Measurements from ENCODE around the gene DENND5B. TPM values are rescaled to one million over a fixed set of nuclear protein-coding genes. Genes with fewer than 3 reads are reported as not detected.

DENND5B gene
- total RNA-seq, 4 donors from 2014 or later = 4.6 to 6.4 (median 5.4) TPM

- intact Hi-C loops (cut with DNase I; ENCODE audit: low total_unique reads) = no loop called here
- 60 to 61% methylated on average over 10 of the region's 10 CpGs for WGBS, 2 donors
- DNase-seq (ENCODE audit: low spot score in 2 of 2) = no peak
- TF ChIP-seq POLR2A (IDR thresholded peaks at IDR 0.05) (no peak), CTCF (IDR thresholded peaks at IDR 0.05) (no peak)
- H3K4me3 ChIP-seq (ENCODE audit: low read depth, poor library complexity, severe bottlenecking) = no peak overlapping the region
These were observed 220.2 kb downstream of the DENND5B start for GRCh38 chr12:31370531-31371255.

- intact Hi-C loops (cut with DNase I; ENCODE audit: low total_unique reads) = no loop called here
- 22 to 23% methylated on average over 21 of the region's 21 CpGs for WGBS, 2 donors
- peak in 1 of 2 donors; percentile 31 for DNase-seq (ENCODE audit: low spot score in 2 of 2)
- H3K4me3 ChIP-seq (ENCODE audit: low read depth, poor library complexity, severe bottlenecking) = no peak overlapping the region
- no peak for TF ChIP-seq POLR2A (IDR thresholded peaks at IDR 0.05)
- TF ChIP-seq CTCF (IDR thresholded peaks at IDR 0.05) = no peak
These were observed 221.0 kb downstream of the DENND5B start for GRCh38 chr12:31369712-31370521.

- intact Hi-C loops (cut with DNase I; ENCODE audit: low total_unique reads) = no loop called here
- WGBS, 2 donors = 53 to 55% methylated on average over 8 of the region's 8 CpGs
These were observed 222.1 kb downstream of the DENND5B start for GRCh38 chr12:31368666-31369361.

GRCh38 chr12:31366104-31366621 is 224.8 kb downstream of the DENND5B start:
- H3K4me3 ChIP-seq (ENCODE audit: low read depth, poor library complexity, severe bottlenecking) = no peak overlapping the region
- 83% methylated on average over 11 of the region's 11 CpGs for WGBS, 2 donors
- DNase-seq (ENCODE audit: low spot score in 2 of 2) = no peak
- TF ChIP-seq CTCF (IDR thresholded peaks at IDR 0.05) (no peak), POLR2A (IDR thresholded peaks at IDR 0.05) (no peak)
- intact Hi-C loops (cut with DNase I; ENCODE audit: low total_unique reads) = no loop called here

More at GRCh38 chr12:31368666-31369361, 222.1 kb downstream of the DENND5B start:
- H3K4me3 ChIP-seq (ENCODE audit: low read depth, poor library complexity, severe bottlenecking) = no peak overlapping the region
- TF ChIP-seq CTCF (IDR thresholded peaks at IDR 0.05) (no peak), POLR2A (IDR thresholded peaks at IDR 0.05) (no peak)
- no peak for DNase-seq (ENCODE audit: low spot score in 2 of 2)

GRCh38 chr12:31363831-31364230 is 227.1 kb downstream of the DENND5B start:
- no peak for DNase-seq (ENCODE audit: low spot score in 2 of 2)
- H3K4me3 ChIP-seq (ENCODE audit: low read depth, poor library complexity, severe bottlenecking) = no peak overlapping the region
- WGBS, 2 donors = 85 to 95% methylated on average over 2 of the region's 2 CpGs
- TF ChIP-seq POLR2A (IDR thresholded peaks at IDR 0.05) (no peak), CTCF (IDR thresholded peaks at IDR 0.05) (no peak)
- intact Hi-C loops (cut with DNase I; ENCODE audit: low total_unique reads) = no loop called here

All from lower leg skin (tissue), 4 donors.